Skeletal muscle satellite cell (primary cell): ENCODE data around the gene TSPAN11.

Source experiments
- H3K27me3 ChIP-seq: 2 replicates; pipeline ENCODE4 v1.7.0; 2013; ENCODE audit warnings: low read length; ENCODE audit not compliant: control insufficient read depth, insufficient read depth
- H3K36me3 ChIP-seq: 2 replicates; pipeline ENCODE4 v1.7.0; 2013; ENCODE audit warnings: mild to moderate bottlenecking, control low read depth, low read length; ENCODE audit not compliant: insufficient read depth
- H3K4me1 ChIP-seq: 2 replicates; pipeline ENCODE4 v1.7.0; 2013; ENCODE audit warnings: low read length; ENCODE audit not compliant: control insufficient read depth, insufficient read depth
- H3K4me2 ChIP-seq: 2 replicates; pipeline ENCODE4 v1.7.0; 2013; ENCODE audit warnings: mild to moderate bottlenecking, low read length
- H3K4me3 ChIP-seq: 2 replicates; pipeline ENCODE4 v1.7.0; 2013; ENCODE audit warnings: low read length
- H3K9ac ChIP-seq: 2 replicates; pipeline ENCODE4 v1.7.0; 2013; ENCODE audit warnings: mild to moderate bottlenecking, low read depth, low read length, moderate library complexity
- H3K9me3 ChIP-seq: replicated peaks from 2 replicates; pipeline ENCODE4 v1.7.0; 2013; ENCODE audit warnings: mild to moderate bottlenecking, control low read depth, low read length

The TSPAN11 gene

DNA sequence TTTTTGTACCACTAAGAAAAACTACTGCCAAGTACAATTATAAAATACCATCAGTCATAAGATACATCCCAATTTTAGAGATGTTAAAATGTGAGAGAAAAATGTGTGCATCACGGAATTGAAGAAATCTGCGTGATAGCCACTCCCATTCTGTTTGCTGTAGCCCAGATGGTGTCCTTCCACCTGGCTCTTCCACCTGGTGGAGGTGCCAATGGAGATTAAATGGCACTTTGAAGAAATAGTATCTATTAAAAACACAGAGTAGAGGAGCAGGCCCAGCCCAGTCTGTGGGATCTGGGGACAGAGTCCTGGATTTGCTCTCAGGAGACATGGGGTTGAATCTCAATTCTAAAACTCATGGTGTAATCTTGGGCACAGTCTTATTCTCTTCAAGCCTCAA lies 35.5 kb downstream of the TSPAN11 start:
- Histone ChIP-seq H3K4me2 (no peak overlapping the region), H3K27me3 (peaks cover 32% of the 10 kb centered on the region), H3K9me3 (no peaks in the 10 kb centered on the region), H3K36me3 (no peaks in the 10 kb centered on the region), H3K9ac (no peak overlapping the region), H3K4me3 (no peak overlapping the region), H3K4me1 (no peaks in the 10 kb centered on the region)

- Histone ChIP-seq H3K9me3 (no peaks in the 10 kb centered on the region), H3K4me1 (no peaks in the 10 kb centered on the region), H3K36me3 (no peaks in the 10 kb centered on the region), H3K4me3 (no peak overlapping the region), H3K27me3 (peaks cover 45% of the 10 kb centered on the region), H3K4me2 (no peak overlapping the region), H3K9ac (no peak overlapping the region)
Observed at GRCh38 chr12:30963709-30964564, 37.4 kb downstream of the TSPAN11 start.

- H3K9me3 ChIP-seq: no peaks in the 10 kb centered on the region
- peaks cover 55% of the 10 kb centered on the region for H3K27me3 ChIP-seq
- H3K36me3 ChIP-seq: no peaks in the 10 kb centered on the region
- no peak overlapping the region for H3K9ac ChIP-seq
- H3K4me2 ChIP-seq: no peak overlapping the region
- H3K4me1 ChIP-seq: no peaks in the 10 kb centered on the region
- H3K4me3 ChIP-seq: no peak overlapping the region
Observed at GRCh38 chr12:30964896-30965612, 38.5 kb downstream of the TSPAN11 start.

- Histone ChIP-seq H3K27me3 (peaks cover 61% of the 10 kb centered on the region), H3K36me3 (no peaks in the 10 kb centered on the region), H3K4me3 (no peak overlapping the region), H3K9me3 (no peaks in the 10 kb centered on the region), H3K4me2 (no peak overlapping the region), H3K4me1 (no peaks in the 10 kb centered on the region), H3K9ac (no peak overlapping the region)
Observed at GRCh38 chr12:30965613-30965985, 39.1 kb downstream of the TSPAN11 start.

GRCh38 chr12:30967026-30967425 lies 40.5 kb downstream of the TSPAN11 start:
- H3K4me2 ChIP-seq: no peak overlapping the region
- no peak overlapping the region for H3K4me3 ChIP-seq
- H3K9ac ChIP-seq: no peak overlapping the region
- no peaks in the 10 kb centered on the region for H3K4me1 ChIP-seq
- H3K36me3 ChIP-seq: no peaks in the 10 kb centered on the region
- no peaks in the 10 kb centered on the region for H3K9me3 ChIP-seq
- H3K27me3 ChIP-seq: peaks cover 63% of the 10 kb centered on the region

- no peaks in the 10 kb centered on the region for H3K4me1 ChIP-seq
- H3K27me3 ChIP-seq: peaks cover 63% of the 10 kb centered on the region
- no peak overlapping the region for H3K9ac ChIP-seq
- no peaks in the 10 kb centered on the region for H3K36me3 ChIP-seq
- no peak overlapping the region for H3K4me3 ChIP-seq
- no peaks in the 10 kb centered on the region for H3K9me3 ChIP-seq
- no peak overlapping the region for H3K4me2 ChIP-seq
Observed at GRCh38 chr12:30968211-30968610, 41.7 kb downstream of the TSPAN11 start.

GRCh38 chr12:30969006-30969405 lies 42.5 kb downstream of the TSPAN11 start:
- no peaks in the 10 kb centered on the region for H3K36me3 ChIP-seq
- H3K27me3 ChIP-seq: peaks cover 67% of the 10 kb centered on the region
- no peak overlapping the region for H3K4me2 ChIP-seq
- no peaks in the 10 kb centered on the region for H3K9me3 ChIP-seq
- no peak overlapping the region for H3K4me3 ChIP-seq
- no peak overlapping the region for H3K9ac ChIP-seq
- no peaks in the 10 kb centered on the region for H3K4me1 ChIP-seq

DNA sequence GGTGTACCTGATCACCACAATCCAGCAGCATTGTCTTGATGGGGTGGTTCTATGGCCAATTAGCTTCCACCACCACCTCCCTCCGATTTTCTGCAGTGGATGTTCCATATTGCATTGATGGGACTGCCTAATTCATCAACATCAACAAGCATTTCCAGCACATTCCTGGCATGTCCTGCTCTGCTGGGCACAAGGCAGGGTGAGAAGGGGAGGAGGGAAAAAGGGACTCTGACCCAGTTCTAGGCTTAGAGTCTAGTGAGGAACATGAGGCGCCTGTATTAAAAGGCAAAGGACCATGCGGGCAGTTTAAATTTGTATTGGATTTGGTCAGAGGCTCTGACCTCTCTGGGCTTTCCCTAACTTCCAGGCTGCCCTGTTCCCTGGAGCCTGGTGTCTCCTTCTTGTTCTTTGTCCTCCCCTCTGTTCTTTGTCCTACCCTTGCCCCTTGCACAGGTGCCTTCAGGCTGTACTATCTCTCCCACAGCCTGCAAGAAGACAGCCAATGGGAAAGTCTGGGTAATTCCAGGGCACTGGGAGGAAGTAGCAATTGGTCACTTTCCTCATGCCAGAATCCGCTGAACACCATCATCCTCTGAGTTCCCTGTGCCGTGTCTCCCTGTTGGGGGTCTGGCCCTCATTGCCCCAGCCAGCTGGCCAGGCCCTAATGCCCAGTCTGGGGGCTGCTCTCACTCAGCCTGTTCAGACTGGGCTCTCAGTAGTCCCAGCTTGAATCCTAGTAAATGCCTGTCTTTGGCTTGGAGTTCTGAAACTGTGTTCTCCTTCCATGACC lies 43.3 kb downstream of the TSPAN11 start:
- Histone ChIP-seq H3K4me3 (no peak overlapping the region), H3K27me3 (peaks cover 72% of the 10 kb centered on the region), H3K9ac (no peak overlapping the region), H3K4me1 (no peaks in the 10 kb centered on the region), H3K4me2 (no peak overlapping the region), H3K36me3 (no peaks in the 10 kb centered on the region), H3K9me3 (no peaks in the 10 kb centered on the region)

GRCh38 chr12:30970559-30971197 lies 44.1 kb downstream of the TSPAN11 start:
- Histone ChIP-seq H3K36me3 (no peaks in the 10 kb centered on the region), H3K9ac (no peak overlapping the region), H3K27me3 (peaks cover 78% of the 10 kb centered on the region)

GRCh38 chr12:30972035-30972434 lies 45.5 kb downstream of the TSPAN11 start:
- Histone ChIP-seq H3K9ac (no peak overlapping the region), H3K9me3 (no peaks in the 10 kb centered on the region), H3K4me2 (no peak overlapping the region), H3K27me3 (peaks cover 85% of the 10 kb centered on the region), H3K36me3 (no peaks in the 10 kb centered on the region), H3K4me3 (no peak overlapping the region), H3K4me1 (no peaks in the 10 kb centered on the region)

More at GRCh38 chr12:30970559-30971197, 44.1 kb downstream of the TSPAN11 start:
- Histone ChIP-seq H3K4me2 (no peak overlapping the region), H3K4me1 (no peaks in the 10 kb centered on the region), H3K4me3 (no peak overlapping the region), H3K9me3 (no peaks in the 10 kb centered on the region)

DNA sequence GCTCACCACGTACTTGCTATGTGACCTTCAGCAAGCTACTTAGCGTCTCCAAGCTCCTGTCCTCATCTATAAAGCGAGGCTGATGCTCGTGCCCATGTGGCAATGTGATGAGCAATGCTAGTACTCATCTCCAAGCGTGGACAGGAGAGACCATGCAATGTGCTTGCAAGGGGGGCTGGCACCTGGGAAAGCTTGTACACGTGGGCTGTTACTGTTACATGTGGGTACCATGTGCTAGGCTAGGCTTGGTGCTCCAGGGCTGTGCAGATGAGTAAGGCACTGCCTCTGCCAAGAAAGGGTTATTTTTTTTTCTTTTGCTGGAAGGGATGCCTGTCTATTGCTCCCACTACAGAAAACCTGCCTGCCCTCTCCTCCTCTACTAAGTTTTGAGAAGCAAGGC lies 46.6 kb downstream of the TSPAN11 start:
- Histone ChIP-seq H3K9ac (no peak overlapping the region), H3K4me2 (no peak overlapping the region), H3K4me1 (no peaks in the 10 kb centered on the region), H3K27me3 (peaks cover 85% of the 10 kb centered on the region), H3K36me3 (no peaks in the 10 kb centered on the region), H3K4me3 (no peak overlapping the region), H3K9me3 (no peaks in the 10 kb centered on the region)
